ENCODE measurements around the gene N4BP2L1. TPM values are rescaled to one million over a fixed set of nuclear protein-coding genes. Genes with fewer than 3 reads are reported as not detected.

N4BP2L1 gene
- total and polyA plus RNA-seq, 2 of the 8 experiments (the other 6 are each of a cell fraction or from before 2014, with no cell fraction given): 1.3 to 3.1 TPM

DNA sequence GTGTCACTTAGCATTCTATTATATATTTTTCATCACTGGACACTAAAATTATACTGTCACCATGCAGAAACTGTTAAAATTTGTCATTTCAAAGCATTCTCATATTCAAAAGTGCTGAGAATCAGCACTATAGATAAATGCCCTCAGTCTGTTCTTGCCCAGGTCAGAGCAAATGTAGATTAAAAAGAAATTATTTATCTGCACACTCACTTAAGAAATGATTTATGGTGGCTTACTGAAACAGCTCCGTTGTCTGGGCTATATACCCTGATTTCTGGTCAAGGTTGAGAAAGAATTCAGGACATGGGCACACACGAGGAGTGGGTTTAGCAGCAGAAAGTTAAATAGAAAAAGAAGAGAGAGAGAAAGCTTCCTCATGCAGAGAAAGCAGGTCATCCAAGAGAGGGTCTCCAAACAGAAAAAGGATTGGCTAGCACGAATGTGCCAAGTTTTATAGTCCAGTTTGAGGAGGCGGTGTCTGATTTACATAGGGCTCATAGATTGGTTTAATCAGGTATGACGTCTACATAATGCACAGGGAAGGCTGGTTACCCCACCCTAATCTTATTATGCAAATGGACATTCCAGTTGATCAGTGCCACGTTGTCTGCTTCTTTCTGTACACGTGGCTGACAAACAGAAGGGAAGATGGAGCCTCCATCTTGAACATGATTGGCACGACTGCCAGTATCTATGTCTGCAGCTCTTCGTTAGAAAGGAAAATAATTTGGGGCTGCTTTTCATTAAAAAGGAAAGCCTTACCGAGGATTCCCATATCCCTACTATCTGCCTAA, 47.3 kb upstream of the N4BP2L1 start:
- Histone ChIP-seq H3K79me1 (ENCODE audit: low read depth, low read length) (no peaks in the 10 kb centered on the region), H2BK20ac (ENCODE audit: low read length) (no peak overlapping the region), H3K23me2 (ENCODE audit: low read depth, low read length) (no peaks in the 10 kb centered on the region), H2BK5ac (ENCODE audit: low read depth, low read length) (no peak overlapping the region), H2AK5ac (ENCODE audit: low read depth, low read length) (no peak overlapping the region), H3K36me3 (ENCODE audit: control insufficient read depth in 2 of 4, insufficient read depth in 4 of 4, low read length in 3 of 4) (no peaks in the 10 kb centered on the region), H3K4me3 (ENCODE audit: extremely low read depth in 1 of 4, insufficient read depth in 2 of 4, low read depth in 3 of 4, low read length in 4 of 4) (no peak overlapping the region), H3K9me3 (ENCODE audit: insufficient read depth in 2 of 2, low read depth in 1 of 2, low read length in 1 of 2) (no peaks in the 10 kb centered on the region), H2BK120ac (replicated peaks; ENCODE audit: low read depth, low read length) (no peak overlapping the region), H3K4me1 (replicated peaks in 1 of 4; ENCODE audit: control insufficient read depth in 3 of 4, insufficient read depth in 4 of 4, low read length in 3 of 4) (no peaks in the 10 kb centered on the region), H3K27me3 (replicated peaks in 1 of 4; ENCODE audit: control insufficient read depth in 3 of 4, extremely low read depth in 1 of 4, insufficient read depth in 3 of 4, low read length in 3 of 4) (no peaks in the 10 kb centered on the region), H3K79me2 (ENCODE audit: control insufficient read depth in 1 of 2, insufficient read depth in 2 of 2, low read length in 2 of 2) (no peaks in the 10 kb centered on the region), H4K5ac (ENCODE audit: insufficient read length, low read depth, low read length) (no peak overlapping the region), H3K56ac (replicated peaks; ENCODE audit: insufficient read length, low read depth, low read length) (no peak overlapping the region), H4K20me1 (replicated peaks in 1 of 2; ENCODE audit: control insufficient read depth in 1 of 2, insufficient read depth in 2 of 2, low read length in 2 of 2) (no peaks in the 10 kb centered on the region), H3K18ac (ENCODE audit: extremely low read depth, low read length) (no peak overlapping the region), H3K9ac (replicated peaks in 1 of 4; ENCODE audit: extremely low read depth in 1 of 4, low read depth in 3 of 4, low read length in 3 of 4) (no peak overlapping the region), H3K4ac (replicated peaks; ENCODE audit: insufficient read length, low read depth, low read length) (no peak overlapping the region), H3K4me2 (ENCODE audit: insufficient read depth in 1 of 2, low read depth in 2 of 2, low read length in 2 of 2) (no peak overlapping the region), H2BK15ac (ENCODE audit: low read length) (no peak overlapping the region), H2BK12ac (ENCODE audit: low read depth, low read length) (no peak overlapping the region), H2AFZ (ENCODE audit: low read length) (no peak overlapping the region), H4K91ac (replicated peaks; ENCODE audit: insufficient read length, low read length) (no peak overlapping the region), H3K14ac (ENCODE audit: insufficient read length) (no peak overlapping the region), H4K8ac (ENCODE audit: extremely low read depth, insufficient read depth, low read length) (no peak overlapping the region), H3K23ac (ENCODE audit: insufficient read length) (no peak overlapping the region), H3K27ac (ENCODE audit: low read depth, low read length) (no peak overlapping the region)
- ChIA-PET CTCF (ENCODE audit: partially characterized antibody) (interaction anchor here (0.9 kb wide), 1 partner anchor 36 kb away, joined by 3 read pairs; no protein-coding TSS in a partner anchor), POLR2A (ENCODE audit: partially characterized antibody) (no interaction called here)
- WGBS, 2 experiments (ENCODE audit: extremely low coverage in 1 of 2, insufficient coverage in 1 of 2, insufficient read length in 1 of 2, insufficient replicate concordance in 2 of 2, low coverage in 1 of 2, low lambda C conversion rate in 2 of 2, missing lambda C conversion rate in 1 of 2): 91% methylated on average over 10 of the region's 10 CpGs; no CpG with 5 or more reads in 1 of the 2 experiments
- DNase-seq (ENCODE audit: low read depth in 1 of 2, low spot score in 2 of 2): no peak
- FAIRE-seq: no peak
- no peak for TF ChIP-seq YY1 (IDR thresholded peaks at IDR 0.05; ENCODE audit: low read depth, low read length)
- TF ChIP-seq KDM5A (IDR thresholded peaks at IDR 0.05; ENCODE audit: low read length): no peak
- TF ChIP-seq TBP (IDR thresholded peaks at IDR 0.05; ENCODE audit: low read depth, low read length): no peak
- TF ChIP-seq TEAD4 (IDR thresholded peaks at IDR 0.05; ENCODE audit: low read depth, low read length): no peak
- TF ChIP-seq HDAC2 (IDR thresholded peaks at IDR 0.05; ENCODE audit: borderline replicate concordance in 1 of 2, low read depth in 2 of 2, low read length in 2 of 2): no peak
- TF ChIP-seq NRF1 (IDR thresholded peaks at IDR 0.05; ENCODE audit: low read depth, low read length): no peak
- TF ChIP-seq CREB1 (IDR thresholded peaks at IDR 0.05): no peak
- TF ChIP-seq KDM4A (IDR thresholded peaks at IDR 0.05; ENCODE audit: low read depth, low read length, severe bottlenecking): no peak
- no peak for TF ChIP-seq NANOG (IDR thresholded peaks at IDR 0.05; ENCODE audit: insufficient read depth, low read depth, low read length, poor library complexity, severe bottlenecking)
- no peak for TF ChIP-seq TCF12 (IDR thresholded peaks at IDR 0.05; ENCODE audit: low read depth, low read length)
- no peak for TF ChIP-seq MAFK (IDR thresholded peaks at IDR 0.05; ENCODE audit: low read depth, low read length)
- TF ChIP-seq CTBP2 (IDR thresholded peaks at IDR 0.05; ENCODE audit: borderline replicate concordance, insufficient read depth, insufficient read length, low read length): no peak
- no peak for TF ChIP-seq HDAC6 (IDR thresholded peaks at IDR 0.05; ENCODE audit: low read depth, low read length)

Measured in H1 (cell line).